Daoy (cell line): ENCODE results near the gene TAF11L2. TPM values are rescaled to one million over a fixed set of nuclear protein-coding genes. Genes with fewer than 3 reads are reported as not detected.
"Not testable (repeated sequence)": the region's sequence is repeated elsewhere in the genome, so short reads cannot be mapped to it uniquely, and the experiment has no call there.

Source experiments
- DNase-seq: peaks from one replicate; pipeline ENCODE4 v3.0.0-alpha.2; 2015; ENCODE audit warnings: low read depth
- total RNA-seq: library from RNA; depleted of rRNA; stranded (reverse); fragments of >200 nt; shearing (Covaris generic); gene quantifications from 2 replicates; pipeline ENCODE4 v1.2.3, GENCODE V29; 2014; rRNA removed

Gene TAF11L2
- not detected in 2 replicates for total RNA-seq

DNA sequence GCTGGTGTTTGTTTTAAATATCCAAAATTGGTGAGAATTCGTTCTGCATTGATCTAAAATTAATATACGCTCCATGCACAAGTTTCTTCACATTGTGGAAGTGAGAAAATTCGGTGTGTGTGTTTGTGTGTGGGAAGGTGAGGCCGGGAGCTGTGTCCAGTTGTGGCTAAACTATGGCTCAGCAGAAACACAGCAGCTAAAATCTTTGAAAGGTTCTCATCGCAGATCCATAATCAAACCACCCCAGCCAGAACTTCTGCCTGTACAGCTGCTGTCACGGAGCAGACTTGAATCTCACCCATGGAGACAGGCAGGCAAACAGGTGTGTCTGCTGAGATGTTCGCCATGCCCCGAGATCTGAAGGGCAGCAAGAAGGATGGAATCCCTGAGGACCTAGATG is at the start of gene TAF11L2:
TAF11L2 (plus strand) TSS at position 301 of the 400 bp plus-strand sequence.
- DNase-seq, result not testable (repeated sequence)

DNA sequence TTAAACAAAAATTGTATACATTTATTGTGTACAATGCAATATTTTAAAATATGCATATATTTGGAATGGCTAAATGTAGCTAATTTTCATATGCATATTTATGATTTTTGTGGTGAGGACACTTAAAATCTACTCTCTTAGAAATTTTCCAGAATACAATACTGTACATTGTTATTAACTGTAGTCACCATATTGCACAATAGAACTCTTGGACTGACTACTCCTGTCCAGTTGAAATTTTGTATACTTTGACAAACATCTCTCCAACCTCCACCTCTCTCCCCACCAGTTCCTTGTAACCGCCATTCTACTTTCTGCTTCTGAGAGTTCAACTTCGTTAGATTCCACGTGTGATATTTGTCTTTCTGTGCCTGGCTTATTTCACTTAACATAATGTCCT is 49.2 kb upstream of the TAF11L2 start:
- no peak for DNase-seq

DNA sequence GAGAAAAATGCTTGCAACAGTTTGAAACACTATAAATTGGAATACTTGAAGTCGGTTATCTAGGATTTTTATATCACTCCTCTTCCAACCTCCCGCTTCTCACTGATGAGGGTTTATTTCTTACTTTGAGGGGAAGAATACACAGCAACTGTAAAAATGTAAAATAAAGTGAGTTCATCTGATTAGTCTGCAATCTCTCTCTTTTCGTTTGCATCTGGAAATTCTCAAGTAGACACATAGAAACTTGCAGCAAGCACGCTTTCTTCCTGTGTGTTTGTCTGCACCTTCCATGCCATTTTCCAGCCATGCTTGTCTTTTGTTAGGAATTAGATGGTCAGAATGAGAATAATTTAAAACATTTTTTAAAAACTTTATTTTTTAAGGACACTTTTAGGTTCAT is 45.1 kb upstream of the TAF11L2 start:
- no peak for DNase-seq

DNA sequence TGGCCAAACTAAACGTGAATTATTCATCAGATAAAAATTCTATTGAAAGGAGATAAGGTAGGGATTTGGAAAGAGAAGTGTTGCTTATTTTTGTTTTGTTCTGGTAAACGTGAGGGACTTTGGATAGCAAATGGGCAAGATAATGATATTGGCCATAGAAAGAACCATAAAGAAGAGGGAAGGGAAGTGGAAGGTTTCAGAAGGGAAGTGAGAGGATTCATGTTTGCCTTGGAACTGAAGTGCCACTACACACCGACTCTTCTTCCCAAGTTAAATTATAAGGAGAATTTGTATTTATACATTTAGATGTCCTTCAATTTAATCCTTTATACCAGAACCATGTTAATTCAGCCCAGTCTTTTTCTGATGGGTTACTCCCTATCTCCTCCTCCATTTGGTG is 42.1 kb upstream of the TAF11L2 start:
- DNase-seq, result no peak

DNA sequence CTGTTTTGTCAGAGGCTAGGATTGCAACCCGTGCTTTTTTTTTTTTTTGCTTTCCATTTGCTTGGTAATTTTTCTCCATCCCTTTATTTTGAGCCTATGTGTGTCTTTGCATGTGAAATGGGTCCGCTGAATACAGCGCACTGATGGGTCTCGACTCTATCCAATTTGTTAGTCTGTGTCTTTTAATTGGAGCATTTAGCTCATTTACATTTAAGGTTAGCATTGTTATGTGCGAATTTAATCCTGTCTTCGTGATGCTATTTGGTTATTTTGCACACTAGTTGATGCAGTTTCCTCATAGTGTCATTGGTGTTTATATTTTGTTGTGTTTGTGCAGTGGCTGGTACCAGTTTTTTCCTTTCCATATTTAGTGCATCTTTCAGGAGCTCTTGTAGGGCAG is 36.2 kb upstream of the TAF11L2 start:
- no peak for DNase-seq

DNA sequence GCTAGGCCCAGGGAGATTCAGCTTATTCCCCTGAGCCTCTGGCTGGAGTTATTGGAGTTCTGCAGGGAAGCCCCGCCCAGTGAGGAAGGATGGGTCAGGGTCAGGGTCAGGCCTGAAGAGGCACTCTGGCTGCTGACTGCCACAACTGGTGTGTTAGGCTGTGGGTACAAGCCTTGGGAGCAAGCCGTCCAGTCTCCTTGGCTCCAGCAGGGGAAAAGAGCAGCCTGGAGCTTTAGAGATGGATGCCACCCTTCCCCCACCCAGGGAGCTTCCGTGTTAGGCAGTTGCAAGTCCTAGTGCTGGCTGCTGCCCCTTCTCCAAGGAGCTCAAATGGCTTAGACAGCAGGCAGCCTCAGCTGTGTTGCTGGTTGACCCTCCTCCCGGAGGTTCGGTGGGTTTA is 34.4 kb upstream of the TAF11L2 start:
- no peak for DNase-seq

DNA sequence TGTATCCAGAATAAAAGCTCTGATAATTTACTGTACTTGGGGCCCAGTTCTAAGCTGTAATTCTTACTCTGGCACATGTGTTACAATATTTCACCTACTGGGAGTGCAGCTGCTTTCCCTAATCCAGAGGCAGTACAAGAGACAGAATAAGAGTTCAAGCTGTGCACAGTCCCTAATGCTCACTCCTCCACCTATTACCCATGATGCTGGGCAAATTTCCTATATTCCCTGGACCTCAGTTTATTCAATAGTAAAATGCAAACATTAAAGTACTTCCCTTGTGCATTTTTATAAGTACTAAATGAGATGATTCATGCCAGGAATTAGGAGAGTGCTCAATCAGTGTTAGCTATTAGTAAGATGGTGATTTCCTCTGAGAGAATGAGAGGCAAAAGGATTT is 28.0 kb upstream of the TAF11L2 start:
- DNase-seq, result no peak

DNA sequence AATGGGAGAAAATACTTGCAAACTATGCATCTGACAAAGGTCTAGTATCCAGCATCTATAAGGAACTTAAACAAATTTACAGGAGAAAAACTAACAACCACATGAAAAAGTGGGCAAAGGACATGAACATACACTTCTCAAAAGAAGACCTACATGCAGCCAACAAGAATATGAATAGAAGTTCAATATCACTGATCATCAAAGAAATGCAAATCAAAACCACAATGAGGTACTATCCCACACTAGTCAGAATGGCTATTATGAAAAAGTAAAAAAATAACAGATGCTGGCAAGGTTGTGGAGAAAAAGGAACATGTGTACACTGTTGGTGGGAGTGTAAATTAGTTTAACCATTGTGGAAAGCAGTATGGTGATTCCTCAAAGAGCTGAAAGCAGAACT is 23.0 kb upstream of the TAF11L2 start:
- DNase-seq, result not testable (repeated sequence)

DNA sequence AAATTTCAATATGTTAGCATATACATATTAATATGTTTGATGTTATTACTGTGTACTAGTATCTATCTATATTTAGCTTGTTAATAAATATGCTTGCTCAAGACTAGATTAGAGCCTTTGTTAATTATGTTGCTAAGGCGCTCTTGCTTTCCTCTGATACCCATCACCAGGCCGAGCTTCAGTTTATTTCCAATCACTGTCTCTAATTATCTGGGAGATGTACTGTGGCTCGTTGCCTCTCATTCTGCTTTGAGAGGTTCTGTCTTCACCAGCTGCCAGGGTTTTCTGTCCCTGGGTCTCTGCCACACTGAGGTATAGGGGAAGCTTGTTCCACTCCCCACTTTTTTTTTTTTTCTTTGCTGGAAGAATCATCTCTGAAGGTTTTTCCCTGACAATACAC is 21.0 kb upstream of the TAF11L2 start:
- no peak for DNase-seq

DNA sequence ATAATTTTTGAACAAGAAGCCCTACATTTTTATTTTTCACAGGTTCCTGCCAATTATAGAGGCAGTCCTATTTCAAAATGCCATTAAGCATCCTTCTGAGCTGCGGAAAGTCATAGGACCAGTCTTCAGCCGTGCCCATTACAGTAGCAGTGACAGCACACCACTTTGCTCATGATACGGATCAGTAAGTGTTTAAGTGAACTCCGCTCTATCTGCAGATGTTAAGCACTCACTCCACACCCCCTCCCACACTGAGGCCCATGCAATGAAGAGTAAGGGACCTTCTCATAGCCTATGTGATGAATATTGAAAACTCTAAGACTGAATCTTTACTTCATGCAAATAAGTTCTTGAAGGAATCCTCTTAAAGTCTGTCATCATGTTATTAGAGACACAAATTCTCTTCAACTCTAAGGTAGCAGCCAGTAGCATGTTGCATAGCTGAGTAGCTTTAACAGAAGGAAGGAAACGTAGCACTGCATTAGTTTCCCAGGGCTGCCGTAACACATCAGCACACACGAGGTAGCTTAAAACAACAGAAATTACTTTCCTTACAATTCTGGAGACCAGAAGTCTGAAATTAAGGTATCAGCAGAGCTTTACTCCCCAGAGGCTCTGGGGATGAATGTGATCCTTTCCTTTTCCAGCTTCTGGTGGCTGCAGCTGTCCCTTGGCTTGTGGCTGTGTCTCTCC is 20.3 kb upstream of the TAF11L2 start:
- no peak for DNase-seq

DNA sequence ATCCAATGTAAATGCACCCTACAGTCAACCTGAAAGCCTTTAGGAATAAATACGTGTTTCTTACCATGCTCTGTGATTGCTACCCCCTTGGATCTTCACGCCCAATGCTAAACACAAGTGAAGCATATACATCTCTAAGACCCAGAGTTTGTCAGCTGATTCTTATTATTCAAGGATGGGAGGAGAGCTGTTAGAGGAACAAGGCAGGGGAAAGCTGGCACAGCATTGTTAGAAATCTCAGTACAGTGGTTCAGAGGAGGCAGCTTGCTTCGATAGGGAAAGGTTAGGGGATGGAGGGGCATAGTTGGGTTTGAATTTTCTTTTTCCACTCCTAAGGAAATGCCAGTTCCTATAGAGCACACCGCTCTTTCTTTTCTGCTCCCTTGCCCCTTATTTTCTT is 16.7 kb upstream of the TAF11L2 start:
- no peak for DNase-seq

DNA sequence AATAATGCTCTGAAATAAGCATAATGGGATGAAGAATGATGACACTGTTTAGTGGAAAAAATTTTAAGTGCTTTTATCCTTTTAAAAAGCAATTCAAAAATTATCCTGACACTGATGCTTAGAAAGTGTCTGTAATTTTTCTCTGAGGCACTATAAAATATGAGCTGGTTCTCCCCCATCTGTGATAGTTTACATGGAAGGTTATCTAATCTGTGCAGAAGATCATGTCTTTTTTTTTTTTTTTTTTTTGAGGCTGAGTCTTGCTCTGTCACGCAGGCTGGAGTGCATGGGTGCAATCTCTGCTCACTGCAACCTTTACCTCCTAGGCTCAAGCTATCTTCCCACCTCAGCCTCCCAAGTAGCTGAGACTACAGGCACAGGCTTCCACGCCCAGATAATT is 15.2 kb upstream of the TAF11L2 start:
- no peak for DNase-seq

DNA sequence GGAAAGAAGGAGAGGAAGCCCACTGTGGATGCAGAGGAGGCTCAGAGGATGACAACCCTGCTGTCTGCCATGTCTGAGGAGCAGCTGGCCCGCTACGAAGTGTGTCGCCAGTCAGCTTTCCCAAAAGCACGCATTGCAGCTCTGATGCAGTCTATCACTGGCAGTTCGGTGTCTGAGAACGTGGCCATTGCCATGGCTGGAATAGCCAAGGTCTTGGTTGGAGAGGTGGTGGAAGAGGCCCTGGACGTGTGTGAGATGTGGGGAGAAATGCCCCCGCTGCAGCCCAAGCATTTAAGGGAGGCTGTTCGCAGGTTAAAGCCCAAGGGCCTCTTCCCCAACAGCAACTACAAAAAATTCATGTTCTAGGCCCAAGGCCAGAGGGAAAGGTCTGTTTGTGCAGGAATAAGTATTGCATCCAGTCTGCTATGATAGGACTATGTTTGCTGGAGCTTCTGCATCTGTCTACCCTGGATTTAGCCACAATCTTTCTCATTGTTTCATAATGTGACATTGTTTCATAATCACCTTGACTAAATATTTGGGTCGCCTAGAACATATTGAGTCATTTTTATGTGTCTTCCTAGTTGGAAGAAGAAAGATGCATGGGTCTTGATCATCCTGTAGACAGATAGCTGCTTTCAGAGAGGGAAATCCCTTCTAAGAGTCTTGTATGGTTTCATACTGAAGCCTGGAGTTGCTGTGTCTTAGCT is 11.4 kb upstream of the TAF11L2 start:
- DNase-seq, result not testable (repeated sequence)

DNA sequence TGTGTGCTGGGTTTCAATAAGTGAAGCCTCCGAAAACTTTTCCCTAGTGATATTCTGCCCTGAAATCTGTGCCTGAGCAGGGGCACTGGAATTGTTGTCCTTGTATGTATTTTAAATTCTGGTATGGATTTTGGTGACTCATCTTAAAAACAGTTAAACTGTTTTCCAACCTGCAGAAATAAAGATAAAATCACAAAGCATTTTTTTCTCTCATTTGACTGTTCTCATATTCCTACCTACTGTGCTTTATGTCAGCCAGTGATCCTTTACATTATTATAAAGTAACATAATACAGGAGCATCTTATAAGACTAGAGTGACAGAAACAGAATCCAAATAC is 10.9 kb upstream of the TAF11L2 start:
- DNase-seq, result no peak

DNA sequence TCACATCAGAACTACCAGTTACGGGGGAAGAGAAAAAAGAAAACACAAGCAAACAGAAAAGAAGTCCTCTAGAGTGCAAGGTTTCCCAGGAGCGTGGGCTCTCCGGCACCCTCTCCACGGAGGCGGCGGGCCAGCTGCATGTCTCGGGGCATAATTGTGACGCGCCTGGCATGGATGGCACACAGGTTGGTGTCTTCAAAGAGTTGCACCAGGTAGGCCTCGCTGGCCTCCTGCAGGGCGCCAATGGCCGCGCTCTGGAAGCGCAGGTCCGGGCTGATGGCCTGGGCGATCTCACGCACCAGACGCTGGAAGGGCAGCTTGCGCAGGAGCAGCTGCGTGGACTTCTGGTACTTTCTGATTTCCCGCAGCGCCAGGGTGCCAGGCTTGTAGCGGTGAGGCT is 6.8 kb upstream of the TAF11L2 start:
- DNase-seq, result not testable (repeated sequence)

DNA sequence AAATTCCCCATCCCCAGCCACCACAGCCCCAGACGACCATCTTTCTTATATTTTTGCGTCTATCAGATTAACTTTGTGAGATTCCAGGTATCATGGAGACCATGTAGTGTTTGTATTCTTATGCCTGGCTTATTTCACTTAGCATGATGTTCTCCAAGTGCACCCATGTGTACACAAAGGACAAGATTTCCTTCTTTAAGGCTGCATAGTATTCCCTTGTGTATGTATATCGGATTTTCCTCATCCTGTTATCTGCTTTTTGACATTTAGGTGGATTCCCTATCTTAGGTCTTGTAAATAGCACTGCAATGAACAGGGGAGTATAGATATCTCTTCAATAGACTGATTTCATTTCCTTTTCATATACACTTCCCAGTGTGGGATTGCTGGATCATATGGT is 5.3 kb upstream of the TAF11L2 start:
- DNase-seq, result no peak

DNA sequence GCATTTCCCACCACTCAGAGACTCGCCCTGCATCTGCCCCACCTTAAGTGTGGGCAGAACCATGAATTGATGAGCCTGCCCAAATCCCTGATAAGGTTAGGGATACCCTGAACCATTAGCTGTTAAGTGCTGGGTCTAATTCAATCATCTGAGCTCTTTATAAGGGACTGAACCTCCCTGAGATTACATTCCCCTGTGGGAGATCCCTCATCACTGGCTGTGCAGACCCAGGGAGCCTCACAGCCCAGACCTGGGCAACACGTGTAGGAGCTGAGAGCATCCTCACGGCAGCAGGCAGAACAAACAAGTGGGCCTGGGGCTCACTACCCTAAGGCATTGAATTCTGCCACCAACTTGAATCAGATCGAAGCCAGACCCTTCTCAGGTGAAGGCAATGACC is 585 bp upstream of the TAF11L2 start:
- DNase-seq, result no peak

DNA sequence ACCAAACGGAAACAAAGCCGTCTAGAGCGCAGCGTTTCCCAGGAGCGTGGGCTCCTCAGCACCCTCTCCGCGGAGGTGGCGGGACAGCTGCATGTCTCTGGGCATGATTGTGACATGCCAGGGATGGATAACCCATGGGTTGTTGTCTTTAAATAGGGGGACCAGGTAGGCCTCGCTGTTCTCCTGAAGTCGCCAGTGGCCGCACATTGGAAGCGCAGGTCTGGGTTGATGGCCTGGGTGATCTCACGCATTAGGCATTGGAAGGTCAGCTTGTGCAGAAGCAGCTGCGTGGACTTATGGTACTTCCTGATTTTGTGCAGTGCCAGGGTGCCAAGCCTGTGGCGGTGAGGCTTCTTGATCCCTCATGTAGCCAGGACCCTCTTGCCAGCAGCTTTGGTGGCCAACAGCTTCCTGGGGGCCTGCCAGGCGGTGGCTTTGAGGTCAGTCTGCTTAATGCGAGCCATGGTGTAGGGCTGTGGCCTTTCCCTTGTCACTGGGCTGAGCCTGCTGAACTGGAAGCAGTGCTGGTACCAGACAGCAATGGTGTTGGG is 13.8 kb downstream of the TAF11L2 start:
- no peak for DNase-seq

DNA sequence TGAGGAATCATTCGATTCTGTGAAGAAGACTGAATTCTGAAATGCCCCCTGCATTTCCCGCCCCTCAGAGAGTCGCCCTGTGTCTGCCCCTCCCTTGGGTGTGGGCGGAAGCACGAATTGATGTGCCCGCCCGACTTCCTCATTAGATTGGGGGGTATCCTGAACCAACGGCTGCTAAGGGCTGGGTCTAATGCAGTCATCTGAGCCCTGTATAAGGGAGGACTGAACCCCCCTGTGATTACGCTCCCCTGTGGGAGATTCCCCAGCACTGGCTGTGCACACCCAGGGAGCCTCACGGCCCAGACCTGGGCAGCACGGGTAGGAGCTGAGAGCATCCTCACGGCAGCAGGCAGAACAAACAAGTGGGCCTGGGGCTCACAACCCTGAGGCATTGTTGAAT is 19.5 kb downstream of the TAF11L2 start:
- not testable (repeated sequence) for DNase-seq

DNA sequence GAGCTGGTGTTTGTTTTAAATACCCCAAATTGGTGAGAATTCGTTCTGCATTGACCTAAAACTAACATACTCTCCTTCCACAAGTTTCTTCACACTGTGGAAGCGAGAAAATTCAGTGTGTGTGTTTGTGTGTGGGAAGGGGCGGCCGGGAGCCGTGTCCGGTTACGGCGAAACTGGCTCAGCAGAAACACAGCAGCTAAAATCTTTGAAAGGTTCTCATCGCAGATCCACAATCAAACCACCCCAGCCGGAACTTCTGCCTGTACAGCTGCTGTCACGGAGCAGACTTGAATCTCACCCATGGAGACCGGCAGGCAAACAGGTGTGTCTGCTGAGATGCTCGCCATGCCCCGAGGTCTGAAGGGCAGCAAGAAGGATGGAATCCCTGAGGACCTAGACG is 20.0 kb downstream of the TAF11L2 start, which contains the start of gene TAF11L3:
TAF11L3 (plus strand) TSS at position 301 of the 400 bp plus-strand sequence.
- DNase-seq, result not testable (repeated sequence)

DNA sequence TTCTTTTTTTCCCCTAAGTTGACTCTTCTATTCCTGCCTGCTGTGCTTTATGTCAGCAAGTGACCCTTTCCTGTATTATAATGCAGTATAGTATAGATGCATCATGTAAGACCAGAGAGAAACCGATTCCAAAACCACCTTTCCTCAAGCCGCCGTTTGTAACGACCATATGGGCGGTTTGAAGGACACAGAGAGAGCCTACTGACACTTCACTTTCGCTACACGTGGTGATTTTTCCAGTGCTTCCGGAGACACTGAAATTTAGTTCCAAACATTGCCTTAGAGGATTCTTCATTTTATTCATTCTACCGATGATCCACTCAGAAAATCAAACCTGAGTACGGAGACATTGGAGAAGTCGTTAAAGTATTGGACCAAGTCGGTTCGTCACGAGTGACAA is 21.5 kb downstream of the TAF11L2 start:
- DNase-seq, result not testable (repeated sequence)

DNA sequence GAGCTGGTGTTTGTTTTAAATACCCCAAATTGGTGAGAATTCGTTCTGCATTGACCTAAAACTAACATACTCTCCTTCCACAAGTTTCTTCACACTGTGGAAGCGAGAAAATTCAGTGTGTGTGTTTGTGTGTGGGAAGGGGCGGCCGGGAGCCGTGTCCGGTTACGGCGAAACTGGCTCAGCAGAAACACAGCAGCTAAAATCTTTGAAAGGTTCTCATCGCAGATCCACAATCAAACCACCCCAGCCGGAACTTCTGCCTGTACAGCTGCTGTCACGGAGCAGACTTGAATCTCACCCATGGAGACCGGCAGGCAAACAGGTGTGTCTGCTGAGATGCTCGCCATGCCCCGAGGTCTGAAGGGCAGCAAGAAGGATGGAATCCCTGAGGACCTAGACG is 23.5 kb downstream of the TAF11L2 start, which contains the start of gene TAF11L4:
TAF11L4 (plus strand) TSS at position 301 of the 400 bp plus-strand sequence.
- DNase-seq, result not testable (repeated sequence)

DNA sequence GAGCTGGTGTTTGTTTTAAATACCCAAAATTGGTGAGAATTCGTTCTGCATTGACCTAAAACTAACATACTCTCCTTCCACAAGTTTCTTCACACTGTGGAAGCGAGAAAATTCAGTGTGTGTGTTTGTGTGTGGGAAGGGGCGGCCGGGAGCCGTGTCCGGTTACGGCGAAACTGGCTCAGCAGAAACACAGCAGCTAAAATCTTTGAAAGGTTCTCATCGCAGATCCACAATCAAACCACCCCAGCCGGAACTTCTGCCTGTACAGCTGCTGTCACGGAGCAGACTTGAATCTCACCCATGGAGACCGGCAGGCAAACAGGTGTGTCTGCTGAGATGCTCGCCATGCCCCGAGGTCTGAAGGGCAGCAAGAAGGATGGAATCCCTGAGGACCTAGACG is 26.9 kb downstream of the TAF11L2 start, which contains the start of gene TAF11L5:
TAF11L5 (plus strand) TSS at position 301 of the 400 bp plus-strand sequence.
- not testable (repeated sequence) for DNase-seq
